GM06990 (cell line): ENCODE data around the gene CREB3L4.

Experiments used
- DNase-seq: peaks from one replicate; pipeline ENCODE4 v3.0.0-alpha.2; 2011; ENCODE audit not compliant: insufficient read length; ENCODE audit errors: extremely low read depth
- H3K27me3 ChIP-seq: replicated peaks from 2 replicates; pipeline ENCODE4 v1.6.0; 2011; ENCODE audit warnings: low read length; ENCODE audit not compliant: control insufficient read depth, insufficient read depth
- H3K36me3 ChIP-seq: 2 replicates; pipeline ENCODE4 v1.5.1; 2011; ENCODE audit warnings: low read length; ENCODE audit not compliant: control insufficient read depth, insufficient read depth
- H3K4me3 ChIP-seq: replicated peaks from 2 replicates; pipeline ENCODE4 v1.5.1; 2011; ENCODE audit warnings: low read depth, mild to moderate bottlenecking, control low read depth, low read length
- CTCF ChIP-seq: IDR thresholded peaks from 2 replicates; pipeline ENCODE4 v1.5.1; 2011; ENCODE audit warnings: low read length, control low read depth, mild to moderate bottlenecking, inconsistent platforms; ENCODE audit not compliant: insufficient read depth, poor library complexity, severe bottlenecking

The CREB3L4 gene

GRCh38 chr1:153963030-153963849 is 4.5 kb upstream of the CREB3L4 start, which contains the start of gene SLC39A1:
Gene SLC39A1, minus strand, starts transcription at chr1:153963537. Its CDS starts 822 bp downstream, at chr1:153962715.
- peak; percentile 94 for DNase-seq
- Histone ChIP-seq H3K4me3 (peak within 1 kb of the TSS; percentile 81), H3K27me3 (no peaks in the 10 kb centered on the region), H3K36me3 (peaks cover 6% of the 10 kb centered on the region)
- no peak for TF ChIP-seq CTCF

- H3K27me3 ChIP-seq = no peaks in the 10 kb centered on the region
- no peak for TF ChIP-seq CTCF
- no peak for DNase-seq
- peaks cover 6% of the 10 kb centered on the region for H3K36me3 ChIP-seq
- H3K4me3 ChIP-seq = peak overlapping the region; percentile 81
Measured at GRCh38 chr1:153963850-153964331, 3.8 kb upstream of the CREB3L4 start.

- Histone ChIP-seq H3K36me3 (peaks cover 3% of the 10 kb centered on the region), H3K27me3 (no peaks in the 10 kb centered on the region), H3K4me3 (peak overlapping the region; percentile 64)
- DNase-seq = no peak
- no peak for TF ChIP-seq CTCF
Measured at GRCh38 chr1:153968000-153968363, 280 bp downstream of the CREB3L4 start.

GRCh38 chr1:153968408-153968807 is 706 bp downstream of the CREB3L4 start:
- H3K4me3 ChIP-seq = peak overlapping the region; percentile 64
- no peaks in the 10 kb centered on the region for H3K27me3 ChIP-seq
- DNase-seq = no peak
- H3K36me3 ChIP-seq = peaks cover 7% of the 10 kb centered on the region
- TF ChIP-seq CTCF = no peak

- H3K36me3 ChIP-seq = peaks cover 12% of the 10 kb centered on the region
- DNase-seq = no peak
- H3K27me3 ChIP-seq = no peaks in the 10 kb centered on the region
- no peak overlapping the region; the same call in 1 of the 2 replicates for H3K4me3 ChIP-seq
- TF ChIP-seq CTCF = no peak
Measured at GRCh38 chr1:153968972-153969371, 1.3 kb downstream of the CREB3L4 start.
